ENCODE data around the gene NCOA3. TPM values are rescaled to one million over a fixed set of nuclear protein-coding genes. Genes with fewer than 3 reads are reported as not detected.

Gene NCOA3
- total and polyA plus RNA-seq, 2 donors (not counting 1 experiment from before 2014, with no cell fraction given): 22.3 to 23.1 TPM

- Histone ChIP-seq H3K9ac (ENCODE audit: insufficient read depth, low read length) (no peak overlapping the region), H2AFZ (ENCODE audit: low read length) (no peak overlapping the region), H3K36me3 (ENCODE audit: control insufficient read depth, insufficient read depth, low read length) (no peaks in the 10 kb centered on the region), H3K4me3 (replicated peaks in 1 of 4; ENCODE audit: control extremely low read depth in 1 of 4, insufficient read depth in 1 of 4, low read depth in 3 of 4, low read length in 4 of 4) (no peak overlapping the region), H4K20me1 (ENCODE audit: control insufficient read depth, extremely low read depth, insufficient read depth, low read length) (no peaks in the 10 kb centered on the region), H3K27me3 (ENCODE audit: control insufficient read depth, insufficient read depth, low read length) (no peaks in the 10 kb centered on the region), H3K27ac (ENCODE audit: insufficient read depth, low read length) (no peak overlapping the region), H3K4me2 (ENCODE audit: extremely low read depth, insufficient read depth, low read length) (no peak overlapping the region), H3K79me2 (ENCODE audit: control insufficient read depth, insufficient read depth, low read length) (no peaks in the 10 kb centered on the region), H3K4me1 (ENCODE audit: control insufficient read depth, extremely low read depth, insufficient read depth, low read length) (peaks cover 8% of the 10 kb centered on the region), H3K9me3 (ENCODE audit: control insufficient read depth, insufficient read depth, low read depth, low read length) (no peaks in the 10 kb centered on the region)
- DNase-seq (ENCODE audit: low read depth in 2 of 2): no peak
- TF ChIP-seq CTCF (conservative IDR thresholded peaks at IDR 0.05 in 1 of 2, IDR thresholded peaks at IDR 0.05 in 1 of 2; ENCODE audit: low read depth in 1 of 2, low read length in 2 of 2) (no peak), EZH2 (IDR thresholded peaks at IDR 0.05; ENCODE audit: low read length, missing control alignments) (no peak)
Measured at GRCh38 chr20:47465335-47466090, 36.2 kb upstream of the NCOA3 start.

- peak in 1 of 2 donors; percentile 15 for DNase-seq (ENCODE audit: low read depth in 2 of 2)
- no peak overlapping the region for H3K4me3 ChIP-seq (replicated peaks in 1 of 4; ENCODE audit: control extremely low read depth in 1 of 4, insufficient read depth in 1 of 4, low read depth in 3 of 4, low read length in 4 of 4)
- no peak overlapping the region for H3K4me2 ChIP-seq (ENCODE audit: extremely low read depth, insufficient read depth, low read length)
Measured at GRCh38 chr20:47466213-47466612, 35.5 kb upstream of the NCOA3 start.

More at GRCh38 chr20:47466213-47466612, 35.5 kb upstream of the NCOA3 start:
- Histone ChIP-seq H4K20me1 (ENCODE audit: control insufficient read depth, extremely low read depth, insufficient read depth, low read length) (no peaks in the 10 kb centered on the region), H3K9ac (ENCODE audit: insufficient read depth, low read length) (no peak overlapping the region), H3K9me3 (ENCODE audit: control insufficient read depth, insufficient read depth, low read depth, low read length) (no peaks in the 10 kb centered on the region), H2AFZ (ENCODE audit: low read length) (no peak overlapping the region), H3K79me2 (ENCODE audit: control insufficient read depth, insufficient read depth, low read length) (no peaks in the 10 kb centered on the region), H3K4me1 (ENCODE audit: control insufficient read depth, extremely low read depth, insufficient read depth, low read length) (peaks cover 8% of the 10 kb centered on the region), H3K27me3 (ENCODE audit: control insufficient read depth, insufficient read depth, low read length) (no peaks in the 10 kb centered on the region), H3K27ac (ENCODE audit: insufficient read depth, low read length) (no peak overlapping the region), H3K36me3 (ENCODE audit: control insufficient read depth, insufficient read depth, low read length) (no peaks in the 10 kb centered on the region)
- TF ChIP-seq CTCF (conservative IDR thresholded peaks at IDR 0.05 in 1 of 2, IDR thresholded peaks at IDR 0.05 in 1 of 2; ENCODE audit: low read depth in 1 of 2, low read length in 2 of 2) (no peak), EZH2 (IDR thresholded peaks at IDR 0.05; ENCODE audit: low read length, missing control alignments) (no peak)
